Frontal cortex (tissue), 4 donors: ENCODE results near the gene LAMC3. TPM values are rescaled to one million over a fixed set of nuclear protein-coding genes. Genes with fewer than 3 reads are reported as not detected.

ENCODE experiments used
- DNase-seq, 2 donors: peaks; one replicate each; pipeline ENCODE4 v3.0.0; 2012; ENCODE audit warnings: low spot score in 2 of 2
- FAIRE-seq: peaks from 2 replicates; lab custom pipeline; 2012; peaks lifted over from hg19 to GRCh38; lab: Jason Lieb, UNC
- total RNA-seq: library from RNA; depleted of rRNA; stranded (reverse); fragments of >200 nt; gene quantifications from one replicate; pipeline ENCODE4 v1.2.3, GENCODE V29; 2014
- donor health status: control.
- donor health status: control.
- donor health status: control.

LAMC3 gene
- total RNA-seq, 1 donor from 2014 or later, result 2.4 TPM

GRCh38 chr9:131056781-131057506 is 48.0 kb downstream of the LAMC3 start:
- no peak for FAIRE-seq
- DNase-seq, result no peak

- FAIRE-seq (no peak), DNase-seq (no peak)
Observed at GRCh38 chr9:131060900-131061630, 52.1 kb downstream of the LAMC3 start.

GRCh38 chr9:131062969-131063368 is 54.0 kb downstream of the LAMC3 start:
- no peak for DNase-seq
- FAIRE-seq, result no peak

GRCh38 chr9:131065599-131065998 is 56.6 kb downstream of the LAMC3 start:
- DNase-seq, result no peak
- FAIRE-seq, result no peak

- DNase-seq (no peak), FAIRE-seq (no peak)
Observed at GRCh38 chr9:131067625-131068024, 58.7 kb downstream of the LAMC3 start.

- FAIRE-seq, result no peak
- no peak for DNase-seq
Observed at GRCh38 chr9:131068076-131068816, 59.3 kb downstream of the LAMC3 start.

GRCh38 chr9:131069699-131070098 is 60.7 kb downstream of the LAMC3 start:
- no peak for FAIRE-seq
- no peak for DNase-seq

GRCh38 chr9:131072107-131072870 is 63.3 kb downstream of the LAMC3 start:
- FAIRE-seq (no peak), DNase-seq (no peak)

- no peak for DNase-seq
- FAIRE-seq, result no peak
Observed at GRCh38 chr9:131072871-131073237, 63.9 kb downstream of the LAMC3 start.

GRCh38 chr9:131076347-131077195 is 67.6 kb downstream of the LAMC3 start:
- DNase-seq (no peak), FAIRE-seq (no peak)

- no peak for FAIRE-seq
- DNase-seq, result no peak
Observed at GRCh38 chr9:131078427-131079366, 69.7 kb downstream of the LAMC3 start.

GRCh38 chr9:131080589-131080988 is 71.6 kb downstream of the LAMC3 start:
- FAIRE-seq (no peak), DNase-seq (no peak)

- no peak for FAIRE-seq
Observed at GRCh38 chr9:131081868-131082267, 72.9 kb downstream of the LAMC3 start.

GRCh38 chr9:131082774-131083512 is 74.0 kb downstream of the LAMC3 start:
- FAIRE-seq, result no peak
- DNase-seq, result no peak

More at GRCh38 chr9:131081868-131082267, 72.9 kb downstream of the LAMC3 start:
- no peak for DNase-seq

- DNase-seq (no peak), FAIRE-seq (no peak)
Observed at GRCh38 chr9:131084661-131085369, 75.8 kb downstream of the LAMC3 start.

GRCh38 chr9:131085370-131086122 is 76.6 kb downstream of the LAMC3 start:
- DNase-seq (no peak), FAIRE-seq (no peak)
